Measurements from ENCODE around the gene SHROOM2.

SHROOM2 gene

DNA sequence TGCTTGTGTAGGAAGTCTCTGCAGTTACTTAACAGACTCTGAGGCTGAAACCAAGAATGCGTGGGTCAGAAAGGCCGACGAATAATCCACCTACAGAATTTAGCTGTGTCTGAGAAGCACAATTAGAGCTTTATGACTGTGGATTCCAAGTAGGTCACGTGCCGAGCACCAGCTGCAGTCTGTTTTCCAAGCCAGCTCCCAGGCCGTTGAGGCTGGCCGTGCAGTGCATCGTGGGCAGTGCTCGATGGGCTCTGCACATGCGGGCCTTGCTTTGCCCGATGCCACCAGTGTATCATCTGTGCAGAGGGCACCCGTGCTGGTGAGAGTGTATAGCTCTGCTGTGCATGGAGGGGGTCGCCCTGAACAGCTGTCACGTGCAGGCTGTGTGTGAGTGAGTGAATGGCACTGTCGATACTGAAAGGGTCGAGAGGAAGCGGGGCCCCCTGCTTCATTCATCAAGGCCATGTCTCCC is 113.4 kb downstream of the SHROOM2 start:
- DNase-seq (ENCODE audit: low read depth in 2 of 2), result no peak

DNA sequence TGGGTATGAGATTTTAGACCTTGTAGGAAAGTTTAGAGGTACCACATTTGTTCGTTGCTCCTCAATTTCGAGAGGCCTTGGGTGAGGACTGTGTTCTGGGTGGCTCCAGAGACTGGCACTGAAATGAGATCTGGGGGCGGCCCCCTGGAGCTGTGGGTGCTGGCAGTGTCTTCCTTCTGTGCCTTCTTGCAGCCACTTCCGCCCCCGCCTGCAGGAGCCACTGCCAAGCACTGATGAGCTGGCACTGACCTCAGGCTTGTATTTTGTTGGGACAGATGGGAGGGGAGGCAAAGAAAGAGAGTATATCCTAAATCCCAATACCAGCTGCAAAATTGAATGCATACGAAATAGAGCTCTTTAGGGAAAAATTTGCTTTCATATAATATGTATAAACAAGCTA is 116.4 kb downstream of the SHROOM2 start:
- no peak for DNase-seq (ENCODE audit: low read depth in 2 of 2)

DNA sequence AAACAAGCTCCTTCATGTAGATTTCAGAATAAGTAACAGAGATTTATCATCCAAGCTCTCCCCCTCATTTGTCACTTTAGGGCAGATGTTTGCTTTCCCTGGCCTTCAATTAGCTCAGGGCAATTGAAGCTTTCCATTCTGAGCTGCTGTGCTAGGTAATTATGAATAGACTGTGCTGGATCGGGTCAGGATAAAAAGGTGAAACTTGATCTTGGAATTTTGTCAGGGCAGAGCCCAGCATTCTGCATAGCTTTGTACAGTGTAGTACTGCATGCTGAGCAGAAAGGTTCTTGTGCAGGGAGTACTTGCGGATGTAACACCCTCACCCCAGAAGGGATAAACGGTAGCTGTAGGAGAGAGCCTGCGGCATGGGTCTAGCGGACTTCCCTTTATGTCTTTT is 116.9 kb downstream of the SHROOM2 start:
- no peak for DNase-seq (ENCODE audit: low read depth in 2 of 2)

DNA sequence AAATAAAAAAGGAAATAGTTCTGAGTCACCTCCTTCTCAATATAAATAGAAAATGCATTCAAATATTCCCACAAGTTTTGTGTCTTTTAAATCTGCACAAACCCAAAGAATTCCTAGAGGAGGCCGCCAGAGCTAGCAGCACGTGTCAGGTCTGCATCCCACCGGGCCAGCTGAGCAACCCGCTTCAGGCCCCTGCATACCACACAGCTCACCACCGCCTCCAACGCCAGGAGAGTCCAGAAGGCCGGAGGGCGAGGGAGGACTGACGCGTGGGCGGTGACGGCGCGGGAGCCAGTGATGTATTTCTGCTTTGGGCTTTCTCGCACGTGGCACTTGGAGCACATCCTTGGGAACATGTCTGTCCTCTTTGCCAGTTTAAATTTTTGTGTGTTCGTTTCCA is 119.1 kb downstream of the SHROOM2 start:
- DNase-seq (ENCODE audit: low read depth in 2 of 2), result no peak

DNA sequence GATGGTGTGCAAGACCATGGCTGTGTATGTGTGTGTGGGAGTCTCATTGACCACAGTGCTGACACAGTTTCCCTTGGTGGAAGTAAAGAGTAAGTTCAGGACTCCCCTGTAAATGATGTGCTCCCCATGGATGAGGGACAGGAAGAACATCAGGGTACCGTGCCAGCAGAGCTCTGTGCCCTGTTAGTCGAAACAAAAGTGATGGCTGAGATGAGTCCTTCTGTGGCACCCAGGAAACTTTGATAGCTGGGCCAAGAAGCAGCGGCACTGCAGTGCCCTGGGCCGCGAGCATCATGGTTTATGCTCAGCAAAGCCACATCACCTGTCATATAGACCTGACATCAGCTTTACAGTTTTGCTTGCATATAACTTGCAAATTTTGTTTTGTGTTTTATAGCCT is 119.5 kb downstream of the SHROOM2 start:
- DNase-seq (ENCODE audit: low read depth in 2 of 2), result no peak

DNA sequence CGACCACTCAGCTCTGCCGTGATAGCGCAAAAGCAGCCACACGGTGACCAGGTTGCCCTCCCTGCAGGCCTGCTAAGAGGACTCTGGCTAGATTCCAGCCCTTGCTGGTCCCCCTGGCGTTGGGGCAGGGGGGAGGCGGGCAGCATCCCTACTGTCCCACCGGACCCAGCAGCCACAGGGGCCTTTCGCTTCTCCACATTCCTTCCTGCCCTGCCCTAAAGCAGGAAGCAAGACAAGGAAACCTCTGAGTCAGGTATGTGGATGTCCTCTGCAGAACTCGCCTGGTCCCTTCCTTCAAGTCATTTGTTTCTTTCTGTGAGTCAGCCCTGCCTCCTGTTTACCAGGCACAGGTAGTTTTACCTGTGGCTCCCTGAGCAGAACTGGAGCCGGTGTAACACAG is 120.7 kb downstream of the SHROOM2 start:
- no peak for DNase-seq (ENCODE audit: low read depth in 2 of 2)

DNA sequence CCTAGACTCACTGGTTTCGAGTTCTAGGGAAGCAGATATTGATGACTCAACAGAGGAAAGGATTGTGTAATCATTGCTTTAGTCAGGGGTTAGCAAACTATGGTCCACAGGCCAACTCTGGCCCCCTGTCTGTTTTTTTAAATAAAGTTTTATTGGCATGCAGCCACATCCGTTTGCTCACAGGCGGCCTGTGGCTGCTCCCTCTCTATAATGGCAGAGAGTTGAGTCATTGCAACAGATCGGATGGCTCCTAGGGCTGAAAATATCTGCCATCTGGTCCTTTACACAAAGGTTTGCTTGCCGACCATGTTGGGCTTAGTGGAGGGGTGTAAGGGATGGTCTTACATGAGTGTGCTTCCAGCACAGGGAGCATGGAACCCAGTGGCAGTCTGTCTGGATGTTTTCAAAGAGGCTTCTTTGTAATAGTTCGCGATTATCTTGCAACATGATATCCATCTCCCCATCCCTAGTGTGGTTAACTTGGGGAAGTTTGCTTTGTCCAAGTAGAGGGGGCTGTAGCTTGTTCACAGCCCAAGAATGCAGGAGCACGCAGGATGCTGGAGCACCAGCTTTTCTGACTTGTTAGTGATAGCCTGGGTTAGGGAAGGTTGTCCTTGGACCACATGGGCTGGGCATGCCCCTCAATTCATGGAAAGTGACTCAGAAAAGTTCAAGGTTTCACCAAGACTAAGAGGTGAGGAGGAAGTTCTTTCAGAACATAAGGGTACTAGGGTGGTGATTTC is 121.6 kb downstream of the SHROOM2 start:
- no peak for DNase-seq (ENCODE audit: low read depth in 2 of 2)

DNA sequence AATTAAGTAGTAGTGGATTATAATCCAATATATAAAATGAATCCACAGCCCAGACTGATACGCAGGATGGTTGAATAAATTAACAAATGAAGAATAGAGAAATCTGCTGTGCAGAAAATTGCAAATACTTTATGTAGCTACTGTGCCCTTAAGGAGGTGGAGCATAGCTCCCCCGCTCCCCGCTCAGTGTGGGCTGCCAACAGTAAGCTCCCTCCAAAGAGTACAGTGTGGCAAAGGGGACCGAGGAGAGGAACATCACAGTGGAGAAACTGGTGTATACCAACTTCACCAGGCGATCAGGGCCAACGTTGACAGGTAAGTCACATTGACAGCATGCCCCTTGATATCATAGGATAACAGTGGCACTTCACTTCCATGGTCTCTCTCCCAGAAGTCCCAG is 123.0 kb downstream of the SHROOM2 start:
- DNase-seq (ENCODE audit: low read depth in 2 of 2), result no peak

DNA sequence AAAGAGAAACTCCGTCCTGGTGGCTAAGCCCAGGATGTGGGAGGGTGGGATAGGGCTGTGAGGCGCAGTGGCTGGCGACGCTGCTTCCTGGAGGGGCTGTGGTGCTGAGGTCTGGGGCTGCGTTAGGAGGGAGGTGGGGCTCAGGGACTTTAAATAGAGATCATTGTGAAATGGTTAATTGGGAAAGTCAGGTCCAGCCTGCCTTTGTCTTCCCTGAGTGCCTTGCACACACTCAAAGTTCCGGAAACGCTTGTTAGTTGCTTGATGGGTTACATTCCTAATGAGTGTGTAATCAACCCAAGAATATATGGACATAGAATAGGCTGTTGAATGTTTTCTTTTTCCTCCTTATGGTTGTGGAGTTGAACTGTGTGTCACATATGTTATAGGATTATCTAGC is 125.3 kb downstream of the SHROOM2 start:
- DNase-seq (ENCODE audit: low read depth in 2 of 2), result no peak

DNA sequence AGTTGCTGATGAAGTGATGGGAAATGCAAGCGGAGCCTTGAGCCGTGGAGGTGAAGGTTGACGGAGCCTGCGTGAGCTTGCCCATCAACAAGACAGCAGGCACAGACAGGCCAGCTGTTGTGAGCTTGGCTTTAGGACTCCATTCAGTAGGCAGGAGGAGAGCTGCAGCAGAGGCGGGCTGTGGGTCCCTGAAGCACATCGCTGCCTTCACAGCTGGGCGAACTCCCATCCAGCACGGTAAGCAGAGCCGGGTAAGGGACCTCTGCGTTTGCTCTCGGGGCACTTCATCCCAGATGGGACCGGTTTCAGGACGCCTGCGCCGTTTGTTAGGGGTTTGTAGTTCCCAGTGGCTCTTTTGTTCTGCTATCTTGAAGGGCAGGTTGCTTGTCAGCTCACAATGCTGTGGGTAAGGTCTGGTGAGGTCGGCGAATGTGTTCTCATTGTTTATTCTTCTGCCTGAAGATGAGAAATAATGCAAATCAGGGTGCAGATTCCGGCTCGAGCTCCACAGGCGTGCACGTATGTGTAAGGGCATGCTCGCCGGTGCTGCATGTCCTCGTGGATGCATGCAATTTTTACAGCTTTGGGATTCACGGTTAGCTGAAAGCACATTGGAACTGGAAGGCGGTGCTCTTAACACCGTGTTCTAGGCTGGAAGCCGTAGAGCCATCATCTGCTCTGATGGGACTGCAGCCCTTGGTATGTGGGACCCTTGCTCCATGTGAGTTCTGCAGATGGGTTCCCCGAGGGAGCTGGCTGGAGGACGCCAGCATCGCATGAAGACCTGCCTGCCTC is 126.3 kb downstream of the SHROOM2 start:
- no peak for DNase-seq (ENCODE audit: low read depth in 2 of 2)

DNA sequence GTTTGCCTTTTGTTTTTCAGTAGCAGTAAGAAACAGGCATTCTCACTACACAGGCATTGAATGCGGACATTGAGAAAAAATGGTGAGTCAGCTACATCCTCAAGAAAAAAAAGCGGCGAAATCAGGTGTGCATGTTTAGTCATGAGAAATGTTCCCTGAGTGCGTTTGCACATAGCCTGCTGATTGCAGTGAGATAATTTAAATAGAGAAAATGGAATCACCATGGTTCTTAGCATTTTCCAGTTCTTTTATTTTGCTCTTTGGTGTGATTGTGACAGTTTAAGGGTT is 126.9 kb downstream of the SHROOM2 start:
- no peak for DNase-seq (ENCODE audit: low read depth in 2 of 2)

DNA sequence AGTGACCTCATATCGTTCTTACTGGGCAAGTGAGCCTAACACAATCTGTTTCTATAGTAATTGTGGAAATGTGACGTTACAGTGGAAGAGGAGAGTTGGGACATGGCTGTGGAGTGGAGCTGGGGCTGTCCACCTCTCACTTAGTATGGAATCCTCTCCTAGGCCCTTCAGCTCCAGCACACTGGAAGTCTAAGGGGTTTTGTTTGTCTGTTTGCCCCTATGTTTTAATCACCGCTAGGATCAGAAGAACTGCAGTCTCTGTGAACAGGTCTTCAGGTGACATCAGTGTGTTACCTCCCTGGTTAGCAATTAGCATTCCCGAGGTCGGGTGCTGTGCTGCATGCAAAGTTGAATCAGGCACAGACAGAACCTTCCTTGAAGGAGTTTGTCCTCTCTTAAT is 131.6 kb downstream of the SHROOM2 start:
- no peak for DNase-seq (ENCODE audit: low read depth in 2 of 2)

DNA sequence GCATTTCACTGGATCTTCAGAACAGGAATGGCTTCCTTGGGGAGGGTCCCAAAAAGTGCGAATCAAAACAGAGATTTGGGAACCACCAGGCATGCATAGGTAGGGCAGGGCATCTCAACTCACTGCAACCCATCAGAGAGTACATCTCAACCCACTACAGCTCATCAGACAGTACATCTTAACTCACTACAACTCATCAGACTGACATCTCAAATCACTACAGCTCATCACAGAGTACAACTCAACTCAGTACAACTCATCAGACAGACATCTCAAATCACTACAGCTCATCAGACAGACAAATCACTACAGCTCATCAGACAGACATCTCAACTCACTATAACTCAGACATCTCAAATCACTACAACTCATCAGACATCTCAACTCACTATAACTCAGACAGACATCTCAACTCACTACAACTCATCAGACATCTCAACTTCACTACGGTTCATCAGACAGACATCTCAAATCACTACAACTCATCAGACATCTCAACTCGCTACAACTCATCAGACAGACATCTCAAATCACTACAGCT is 133.5 kb downstream of the SHROOM2 start:
- no peak for DNase-seq (ENCODE audit: low read depth in 2 of 2)

DNA sequence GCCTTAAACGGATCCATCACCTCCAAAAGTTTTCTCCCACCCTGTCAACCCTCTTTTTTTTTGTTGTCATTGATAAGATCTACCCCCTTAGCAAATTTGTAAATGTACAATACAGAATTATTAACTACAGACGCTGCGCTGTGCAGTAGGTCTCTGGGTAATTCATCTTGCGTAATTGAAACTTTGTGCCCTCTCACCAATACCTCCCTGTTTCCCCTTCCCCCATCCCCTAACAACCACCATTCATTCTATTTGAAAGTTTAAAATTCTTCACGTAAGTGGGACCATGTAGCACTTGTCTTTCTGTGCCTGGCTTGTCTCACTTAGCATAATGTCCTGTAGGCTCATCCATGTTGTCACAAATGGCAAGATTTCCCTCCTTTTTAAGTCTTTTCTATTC is 135.2 kb downstream of the SHROOM2 start:
- no peak for DNase-seq (ENCODE audit: low read depth in 2 of 2)

DNA sequence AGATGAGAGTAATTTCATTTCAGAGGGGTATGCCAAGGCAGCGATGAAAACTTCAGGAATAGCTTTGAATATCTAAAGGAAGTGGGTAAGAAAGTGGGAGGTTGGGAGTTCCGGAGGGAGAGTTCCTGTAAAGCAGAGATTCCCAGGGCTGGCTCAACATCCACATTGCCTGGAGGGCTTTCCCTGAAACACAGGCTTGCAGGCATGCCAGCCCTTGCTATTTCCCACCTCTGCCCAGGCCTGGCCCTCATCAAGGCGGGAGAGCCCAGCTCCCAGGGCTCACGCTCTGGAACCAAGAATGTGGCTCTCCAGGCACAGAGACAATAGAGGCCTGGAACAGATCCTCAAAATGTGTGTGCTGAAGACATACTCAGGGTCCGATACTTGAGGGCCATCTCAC is 137.1 kb downstream of the SHROOM2 start:
- DNase-seq (ENCODE audit: low read depth in 2 of 2), result no peak

DNA sequence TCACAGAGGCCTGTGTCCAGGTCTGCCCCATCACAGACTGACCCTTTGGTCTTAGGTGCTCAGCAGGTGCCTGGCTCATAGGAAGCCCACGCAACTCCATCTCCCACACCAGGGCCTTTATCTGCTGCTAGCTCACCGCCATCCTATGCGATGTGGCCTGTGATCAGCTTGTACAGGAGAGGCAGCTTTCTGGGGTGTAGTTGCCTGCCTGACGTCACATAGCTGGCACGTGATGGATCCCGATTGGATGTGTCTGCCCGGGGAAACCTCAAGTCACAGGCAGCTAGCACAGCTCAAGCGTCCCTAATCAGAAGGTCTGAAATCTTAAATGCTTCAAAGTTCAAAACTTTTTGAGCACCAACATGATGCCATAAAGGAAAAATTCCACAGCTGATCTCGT is 139.8 kb downstream of the SHROOM2 start:
- no peak for DNase-seq (ENCODE audit: low read depth in 2 of 2)

DNA sequence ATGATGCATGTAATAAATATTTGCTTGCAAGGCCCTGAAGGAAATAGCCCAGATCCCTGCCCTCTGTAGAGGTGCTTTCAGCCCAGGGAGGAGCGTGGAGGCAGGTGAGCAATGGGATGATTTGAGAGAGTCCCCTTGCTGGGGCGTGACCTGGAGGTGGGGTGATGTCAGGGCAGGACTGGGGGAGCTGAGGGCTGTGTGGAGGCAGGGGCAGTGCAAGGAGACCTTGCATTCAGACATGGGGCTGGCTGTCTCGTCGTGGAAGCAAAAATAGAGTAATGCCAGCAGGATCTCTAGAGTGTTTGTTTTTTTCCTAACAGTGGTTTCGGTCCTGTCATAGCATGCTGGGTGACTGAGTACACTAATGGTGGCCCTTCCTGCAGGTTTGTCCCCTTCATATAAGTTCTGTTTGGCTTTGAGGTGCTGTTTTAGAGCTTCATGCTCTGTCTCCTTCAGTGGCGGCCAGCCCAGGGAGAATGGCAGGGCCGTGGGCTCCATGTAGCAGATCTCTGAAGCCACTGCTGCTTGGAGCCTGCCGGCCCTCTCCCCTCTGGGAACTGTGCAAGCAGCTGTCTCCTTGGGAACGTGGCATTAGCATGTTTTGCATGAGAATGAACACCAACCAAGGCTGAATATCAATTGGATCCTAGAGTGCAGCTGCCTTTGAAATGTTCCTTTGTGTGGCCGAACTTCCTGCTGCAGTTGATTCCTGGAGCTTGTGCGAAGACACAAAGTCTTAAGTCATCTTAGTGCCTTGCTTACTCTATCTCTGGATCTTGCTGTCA is 141.7 kb downstream of the SHROOM2 start:
- no peak for DNase-seq (ENCODE audit: low read depth in 2 of 2)

DNA sequence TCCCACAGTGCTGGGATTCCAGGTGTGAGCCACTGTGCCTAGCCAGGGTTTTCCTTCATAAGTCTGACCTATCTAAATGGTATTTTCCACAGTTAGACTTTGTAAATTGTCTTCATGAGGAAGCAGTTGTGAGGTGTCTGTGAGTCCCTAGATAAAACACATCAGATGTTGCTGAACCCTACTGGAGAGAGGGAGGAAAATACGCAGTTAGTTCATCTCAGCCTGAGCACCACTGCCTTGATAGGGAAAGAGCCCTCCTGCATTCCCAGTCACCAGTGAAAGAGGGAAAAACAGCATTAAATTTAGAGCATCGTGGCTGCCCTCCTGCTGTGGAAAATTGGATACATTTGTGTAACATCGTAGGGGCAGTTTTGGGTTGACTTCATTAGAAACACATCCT is 149.2 kb downstream of the SHROOM2 start:
- no peak for DNase-seq (ENCODE audit: low read depth in 2 of 2)

DNA sequence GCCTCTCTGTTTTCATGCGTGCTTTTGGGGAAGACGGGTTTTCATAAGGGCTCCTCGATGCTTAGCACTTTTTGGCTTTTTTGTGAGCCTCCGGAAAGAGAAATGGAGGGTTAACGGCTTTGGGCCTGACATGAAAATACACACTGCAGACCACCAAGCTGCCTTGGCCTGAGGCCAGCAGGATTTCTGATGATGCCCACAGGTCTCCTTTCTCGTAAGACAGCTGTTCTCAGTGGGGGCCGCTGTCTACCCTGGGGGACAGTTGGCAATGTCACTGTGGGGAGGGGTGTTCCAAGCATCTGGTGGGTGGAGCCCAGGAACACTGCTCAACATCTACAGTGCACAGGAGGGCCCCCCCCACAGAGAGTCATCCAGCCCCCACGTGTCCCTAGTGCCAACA is 151.5 kb downstream of the SHROOM2 start:
- no peak for DNase-seq (ENCODE audit: low read depth in 2 of 2)

DNA sequence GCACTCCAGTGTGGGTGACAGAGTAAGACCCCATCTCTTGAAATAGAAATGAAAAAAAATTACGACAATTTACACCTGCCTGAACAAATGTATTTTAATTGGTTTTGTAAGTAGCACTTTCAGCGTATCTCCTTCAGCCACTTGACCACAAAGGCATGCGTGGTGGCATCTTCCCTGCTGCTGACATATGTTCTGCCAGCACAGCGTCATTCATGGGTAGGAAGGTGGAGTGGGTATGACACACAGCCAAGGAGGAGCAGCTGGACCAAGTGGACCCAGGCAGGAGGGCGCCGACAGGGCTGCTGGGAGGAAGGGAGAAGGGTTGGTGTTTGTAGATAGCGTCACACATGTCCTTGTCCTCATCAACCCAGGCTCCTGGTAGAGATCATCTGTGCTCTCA is 152.3 kb downstream of the SHROOM2 start:
- no peak for DNase-seq (ENCODE audit: low read depth in 2 of 2)

DNA sequence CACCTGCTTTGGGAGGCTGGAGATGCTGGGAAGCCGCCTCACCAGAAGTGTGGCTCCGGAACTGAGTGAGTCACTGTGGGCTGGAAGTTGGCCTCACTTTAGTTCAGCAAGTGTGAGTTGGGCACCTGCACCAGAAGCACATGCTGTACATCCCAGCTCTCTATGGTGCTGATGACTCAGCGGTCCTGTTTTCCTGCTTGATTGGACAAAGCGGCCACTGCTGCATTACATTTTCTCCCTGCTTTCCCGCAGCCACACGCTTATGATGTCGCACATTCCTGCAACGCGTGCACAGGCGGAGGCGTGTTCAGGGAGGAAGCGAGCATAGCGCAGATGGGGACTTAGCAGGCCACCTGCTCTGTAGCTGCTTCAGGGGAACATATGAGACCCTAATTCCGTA is 154.2 kb downstream of the SHROOM2 start:
- DNase-seq (ENCODE audit: low read depth in 2 of 2), result no peak

DNA sequence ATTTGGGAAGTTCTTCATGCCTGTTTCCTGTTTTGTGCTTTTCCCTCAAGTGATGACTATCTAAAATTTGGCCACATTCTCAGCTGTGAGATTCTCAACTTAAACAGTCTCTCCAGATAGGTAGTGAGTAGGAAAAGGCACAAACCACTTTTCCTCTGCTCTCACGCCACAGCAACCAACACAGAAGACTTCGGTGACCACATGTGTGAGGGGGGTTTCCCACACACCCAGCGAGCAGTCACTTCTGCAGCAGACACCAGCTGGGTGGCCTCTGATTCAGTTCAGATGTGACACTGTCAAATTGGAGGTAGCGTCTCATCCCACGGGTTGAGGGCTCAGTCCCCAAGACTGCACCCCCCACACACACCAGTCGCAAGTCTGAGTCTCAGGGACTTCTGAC is 155.9 kb downstream of the SHROOM2 start:
- DNase-seq (ENCODE audit: low read depth in 2 of 2), result peak; percentile 38 to 45

DNA sequence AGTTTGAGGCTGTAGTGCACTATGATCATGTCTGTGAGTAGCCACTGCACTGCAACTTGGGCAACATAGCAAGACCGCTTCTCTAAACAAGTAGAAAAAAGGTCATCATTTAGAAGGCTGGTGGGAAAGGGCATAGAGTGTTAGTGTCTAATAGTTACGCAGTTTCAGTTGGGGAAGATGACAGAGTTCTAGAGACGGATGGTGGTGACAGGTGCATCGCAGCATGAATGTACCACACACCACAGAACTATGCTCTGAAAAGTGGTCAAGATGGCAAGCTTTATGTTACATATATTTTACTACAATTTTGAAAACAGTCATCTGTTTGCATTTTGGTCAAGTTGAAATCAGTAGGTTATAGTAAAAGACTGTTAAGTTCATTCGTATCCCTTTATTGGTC is 157.2 kb downstream of the SHROOM2 start:
- DNase-seq (ENCODE audit: low read depth in 2 of 2), result no peak

Data from stimulated activated CD8-positive, alpha-beta memory T cell treated with anti-CD3 and anti-CD28 coated beads, Interleukin-7, amount 100 ng/mL, for 4 hours (primary cell).